Ascending aorta (tissue), 2 donors: Measurements from ENCODE around the gene RNF208. TPM values are rescaled to one million over a fixed set of nuclear protein-coding genes. Genes with fewer than 3 reads are reported as not detected.

ENCODE experiments used
- DNase-seq, 2 donors: peaks; one replicate each; pipeline ENCODE4 v3.0.0-alpha.2; 2019; ENCODE audit warnings: low spot score in 2 of 2
- H3K27ac ChIP-seq, 2 donors: fragments of 200-600 bp; sonication (generic); one replicate each; pipeline ENCODE4 v1.5.1; 2016 to 2017; ENCODE audit warnings: mild to moderate bottlenecking in 1 of 2
- H3K27me3 ChIP-seq: fragments of 200-600 bp; sonication (generic); one replicate; pipeline ENCODE4 v1.5.1; 2017
- H3K36me3 ChIP-seq, 2 donors: fragments of 200-600 bp; sonication (generic); one replicate each; pipeline ENCODE4 v1.5.1; 2016
- H3K4me1 ChIP-seq, 2 donors: fragments of 200-600 bp; sonication (generic); one replicate each; pipeline ENCODE4 v1.5.1; 2016 to 2017; ENCODE audit warnings: mild to moderate bottlenecking in 1 of 2
- H3K4me3 ChIP-seq, 2 donors: fragments of 200-600 bp; sonication (generic); one replicate each; pipeline ENCODE4 v1.5.1; 2016 to 2017; ENCODE audit warnings: mild to moderate bottlenecking in 1 of 2
- H3K9me3 ChIP-seq, 2 donors: fragments of 200-600 bp; sonication (generic); one replicate each; pipeline ENCODE4 v1.5.1; 2016
- intact Hi-C: fragments of 100-400 bp; cut with DNase I; formaldehyde crosslinking; loops from one replicate; pipeline ENCODE4 v1.15.1; 2023
- total RNA-seq: library from RNA; depleted of rRNA; stranded (reverse); fragments of >200 nt; gene quantifications from one replicate; pipeline ENCODE4 v1.1.0, GENCODE V29; 2016
- TF ChIP-seq, protein P1 (sequence below), 3 experiments: fragments of 200-600 bp in 2 of 3; fragments of 450-650 bp in 1 of 3; sonication (generic) in 2 of 3; IDR thresholded peaks; one replicate each; pipeline ENCODE4 v1.5.1; 2016 to 2019; ENCODE audit warnings: antibody characterized with exemption in 3 of 3, mild to moderate bottlenecking in 1 of 3, moderate library complexity in 1 of 3

Gene RNF208
- total RNA-seq, 1 donor from 2014 or later, result 6.7 TPM

DNA sequence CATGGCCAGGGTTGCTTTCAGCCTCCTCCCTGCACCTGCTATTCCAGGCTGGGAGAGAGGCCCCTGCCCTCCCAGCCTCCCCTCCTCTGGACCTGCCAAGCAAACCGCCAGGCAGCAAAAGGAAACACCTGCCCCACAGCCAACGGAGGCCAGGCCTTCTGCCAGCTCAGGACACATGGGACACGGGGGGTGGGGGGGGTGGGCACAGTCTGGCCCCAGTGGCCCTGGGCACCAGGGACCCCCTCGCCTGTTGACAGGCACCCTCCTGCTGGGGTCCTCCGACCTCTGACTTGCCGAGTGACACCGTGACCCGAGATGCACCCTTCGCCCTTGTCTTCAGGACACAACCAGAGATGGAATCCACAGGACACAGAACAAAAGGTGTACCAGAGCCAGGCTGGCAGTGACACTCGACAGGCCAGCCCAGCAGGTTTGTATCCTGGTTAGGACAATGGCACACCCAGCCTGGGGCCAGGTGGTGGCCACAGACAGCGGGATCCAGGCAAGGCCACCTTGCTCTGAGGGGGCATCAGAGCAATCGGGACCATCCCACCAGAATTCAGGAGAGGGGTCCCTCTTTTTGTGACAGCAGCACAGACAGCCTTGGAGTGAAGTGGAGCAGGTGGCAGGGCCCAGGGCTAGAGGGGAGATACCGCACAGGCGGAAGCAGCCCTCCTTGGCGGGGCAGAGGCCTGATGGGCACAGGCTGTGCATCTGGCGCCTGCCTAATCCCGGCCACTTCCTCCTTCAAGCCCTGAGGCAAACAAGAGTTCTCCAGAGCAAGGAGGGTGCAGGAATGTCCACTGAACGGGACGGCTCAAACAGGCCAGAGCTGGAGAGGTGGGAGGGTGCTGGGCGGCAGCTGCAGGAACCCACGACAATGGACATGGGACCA lies 48.9 kb downstream of the RNF208 start:
- Histone ChIP-seq H3K27ac (no peak overlapping the region), H3K27me3 (peaks cover 5% of the 10 kb centered on the region), H3K9me3 (no peaks in the 10 kb centered on the region), H3K36me3 (peaks cover 0 to 4% of the 10 kb centered on the region in 2 donors), H3K4me1 (peaks cover 6 to 14% of the 10 kb centered on the region in 2 donors), H3K4me3 (no peak overlapping the region)
- intact Hi-C loops, result no loop called here
- DNase-seq, result no peak
- TF ChIP-seq, protein P1, sequence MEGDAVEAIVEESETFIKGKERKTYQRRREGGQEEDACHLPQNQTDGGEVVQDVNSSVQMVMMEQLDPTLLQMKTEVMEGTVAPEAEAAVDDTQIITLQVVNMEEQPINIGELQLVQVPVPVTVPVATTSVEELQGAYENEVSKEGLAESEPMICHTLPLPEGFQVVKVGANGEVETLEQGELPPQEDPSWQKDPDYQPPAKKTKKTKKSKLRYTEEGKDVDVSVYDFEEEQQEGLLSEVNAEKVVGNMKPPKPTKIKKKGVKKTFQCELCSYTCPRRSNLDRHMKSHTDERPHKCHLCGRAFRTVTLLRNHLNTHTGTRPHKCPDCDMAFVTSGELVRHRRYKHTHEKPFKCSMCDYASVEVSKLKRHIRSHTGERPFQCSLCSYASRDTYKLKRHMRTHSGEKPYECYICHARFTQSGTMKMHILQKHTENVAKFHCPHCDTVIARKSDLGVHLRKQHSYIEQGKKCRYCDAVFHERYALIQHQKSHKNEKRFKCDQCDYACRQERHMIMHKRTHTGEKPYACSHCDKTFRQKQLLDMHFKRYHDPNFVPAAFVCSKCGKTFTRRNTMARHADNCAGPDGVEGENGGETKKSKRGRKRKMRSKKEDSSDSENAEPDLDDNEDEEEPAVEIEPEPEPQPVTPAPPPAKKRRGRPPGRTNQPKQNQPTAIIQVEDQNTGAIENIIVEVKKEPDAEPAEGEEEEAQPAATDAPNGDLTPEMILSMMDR (IDR thresholded peaks at IDR 0.05), result no peak

DNA sequence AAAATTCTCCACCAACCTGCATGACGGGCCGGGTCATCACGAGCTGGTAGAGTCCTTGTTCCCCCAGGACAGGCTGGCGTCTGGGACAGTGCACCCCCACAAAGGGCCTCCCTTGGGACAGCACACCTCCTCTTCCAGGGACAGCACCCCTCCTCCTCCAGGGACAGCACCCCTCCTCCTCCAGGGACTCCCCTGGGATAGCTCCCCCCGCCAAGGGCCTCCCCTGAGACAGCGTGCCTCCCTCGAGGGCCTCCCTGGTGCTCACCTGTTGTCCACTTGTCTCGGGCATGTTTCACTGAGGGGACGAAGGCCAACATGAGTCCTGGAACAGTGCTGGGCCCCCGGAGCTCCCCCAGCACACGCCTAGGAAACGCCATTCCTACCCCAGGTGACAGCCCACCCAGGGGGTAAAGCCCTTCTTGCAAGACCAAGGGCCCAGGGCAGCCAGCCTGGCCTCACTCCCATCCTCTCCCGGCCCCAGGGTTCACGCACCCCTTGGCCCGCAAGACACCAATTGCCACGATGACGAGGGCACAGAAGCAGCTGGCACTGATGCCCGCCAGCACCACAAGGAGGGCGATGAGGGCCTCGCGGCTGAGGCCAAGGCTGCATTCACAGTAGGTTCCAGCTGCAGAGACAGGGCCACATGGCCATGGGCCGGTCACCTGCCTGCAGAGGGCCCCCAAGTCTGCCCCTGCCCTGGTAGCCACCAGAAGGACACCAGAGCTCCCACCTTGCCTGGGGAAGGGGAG lies 50.7 kb downstream of the RNF208 start:
- Histone ChIP-seq H3K4me3 (no peak overlapping the region), H3K36me3 (no peaks in the 10 kb centered on the region), H3K4me1 (peaks cover 11 to 15% of the 10 kb centered on the region in 2 donors), H3K9me3 (no peaks in the 10 kb centered on the region), H3K27me3 (peaks cover 23% of the 10 kb centered on the region), H3K27ac (no peak overlapping the region)
- intact Hi-C loops, result no loop called here
- DNase-seq, result no peak
- TF ChIP-seq, protein P1 (IDR thresholded peaks at IDR 0.05), result no peak

DNA sequence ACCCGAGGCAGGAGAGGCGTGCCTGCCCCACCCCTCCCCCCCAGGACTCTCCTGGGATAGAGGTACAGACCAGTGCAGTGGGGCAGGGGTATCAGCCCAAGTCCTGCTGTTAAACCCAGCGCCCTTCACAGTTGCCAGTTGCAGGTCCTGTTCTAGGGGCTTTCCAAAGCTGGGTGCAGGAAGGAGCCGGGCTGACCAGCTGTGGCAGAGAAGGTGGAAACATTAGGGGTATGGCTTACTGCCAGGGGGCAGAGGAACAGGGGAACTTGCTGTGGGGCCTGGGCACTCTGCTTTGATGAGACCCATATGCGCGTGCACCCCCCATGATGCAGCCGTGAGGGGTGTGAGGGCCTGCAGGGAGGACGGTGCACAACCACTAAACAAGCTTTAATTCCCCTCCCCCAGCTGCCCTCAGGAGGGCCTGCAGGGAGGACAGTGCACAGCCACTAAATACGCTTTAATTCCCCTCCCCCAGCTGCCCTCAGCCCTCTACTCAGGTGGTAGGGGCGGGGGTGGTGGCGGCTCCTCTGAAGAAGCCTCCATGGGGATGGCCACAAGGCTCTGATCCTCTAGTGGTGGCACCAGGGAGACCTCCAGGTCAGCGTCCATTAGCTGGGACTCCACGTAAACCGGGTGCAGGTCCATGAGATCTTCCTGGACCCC lies 51.4 kb downstream of the RNF208 start:
- DNase-seq, result no peak
- Histone ChIP-seq H3K36me3 (no peaks in the 10 kb centered on the region), H3K27me3 (peaks cover 30% of the 10 kb centered on the region), H3K4me1 (peaks cover 11 to 15% of the 10 kb centered on the region in 2 donors), H3K4me3 (no peak overlapping the region), H3K9me3 (no peaks in the 10 kb centered on the region), H3K27ac (no peak overlapping the region)
- intact Hi-C loops, result no loop called here
- TF ChIP-seq, protein P1 (IDR thresholded peaks at IDR 0.05), result no peak

Other genes with a start within 250 kb of the RNF208 start
- gene PTGDS, start 244.7 kb downstream of the RNF208 start, total RNA-seq, result 68.3 TPM
- gene LCNL1, start 239.2 kb downstream of the RNF208 start, total RNA-seq, result not detected
- gene PAXX, start 229.8 kb downstream of the RNF208 start, total RNA-seq, result 87.0 TPM
- 2.8 TPM for gene CLIC3, start 225.7 kb downstream of the RNF208 start, total RNA-seq
- gene ABCA2, start 194.0 kb downstream of the RNF208 start, total RNA-seq, result 102 TPM
- not detected for gene FUT7, start 190.2 kb downstream of the RNF208 start, total RNA-seq
- 579 TPM for gene NPDC1, start 176.1 kb downstream of the RNF208 start, total RNA-seq
- not detected for gene ENTPD2, start 168.2 kb downstream of the RNF208 start, total RNA-seq
- 8.7 TPM for gene SAPCD2, start 151.7 kb downstream of the RNF208 start, total RNA-seq
- gene UAP1L1, start 144.7 kb downstream of the RNF208 start, total RNA-seq, result 17.1 TPM
- 85.3 TPM for gene MAN1B1, start 135.3 kb downstream of the RNF208 start, total RNA-seq
- 176 TPM for gene DPP7, start 107.5 kb downstream of the RNF208 start, total RNA-seq
- gene GRIN1, start 83.1 kb downstream of the RNF208 start, total RNA-seq, result not detected
- gene LRRC26, start 52.2 kb downstream of the RNF208 start, total RNA-seq, result not detected
- not detected for gene TMEM210, start 50.2 kb downstream of the RNF208 start, total RNA-seq
- gene ANAPC2, start 33.7 kb downstream of the RNF208 start, total RNA-seq, result 24.1 TPM
- gene SSNA1, start 33.6 kb downstream of the RNF208 start, total RNA-seq, result 123 TPM
- 2.8 TPM for gene TPRN, start 21.5 kb downstream of the RNF208 start, total RNA-seq
- 24.3 TPM for gene TMEM203, start 16.6 kb downstream of the RNF208 start, total RNA-seq
- gene NDOR1, start 16.5 kb downstream of the RNF208 start, total RNA-seq, result 27.0 TPM
- not detected for gene CYSRT1, start 2.9 kb upstream of the RNF208 start, total RNA-seq
- gene RNF224, start 5.3 kb upstream of the RNF208 start, total RNA-seq, result not detected
- not detected for gene SLC34A3, start 8.7 kb upstream of the RNF208 start, total RNA-seq
- 403 TPM for gene TUBB4B, start 19.0 kb upstream of the RNF208 start, total RNA-seq
- not detected for gene STPG3, start 29.0 kb upstream of the RNF208 start, total RNA-seq
- gene NELFB, start 33.1 kb upstream of the RNF208 start, total RNA-seq, result 71.7 TPM
- 38.3 TPM for gene TOR4A, start 55.5 kb upstream of the RNF208 start, total RNA-seq
- 51.7 TPM for gene NRARP, start 80.0 kb upstream of the RNF208 start, total RNA-seq
- 16.7 TPM for gene EXD3, start 200.9 kb upstream of the RNF208 start, total RNA-seq
- 6.9 TPM for gene NOXA1, start 201.2 kb upstream of the RNF208 start, total RNA-seq
- gene ENTPD8, start 219.1 kb upstream of the RNF208 start, total RNA-seq, result not detected
- 231 TPM for gene NSMF, start 237.1 kb upstream of the RNF208 start, total RNA-seq